Adipocyte (in vitro differentiated cells): ENCODE measurements around the gene SLC48A1.

Source experiments
- DNase-seq: peaks from one replicate; pipeline ENCODE4 v3.0.0-alpha.2; 2015; ENCODE audit warnings: low read depth
- H3K27me3 ChIP-seq: replicated peaks from 2 replicates; pipeline ENCODE4 v1.7.0; 2013; ENCODE audit warnings: mild to moderate bottlenecking, low read length, moderate library complexity; ENCODE audit not compliant: control insufficient read depth, insufficient read depth
- H3K36me3 ChIP-seq: 2 replicates; pipeline ENCODE4 v1.7.0; 2013; ENCODE audit warnings: low read length, mild to moderate bottlenecking, moderate library complexity; ENCODE audit not compliant: control insufficient read depth, insufficient read depth, severe bottlenecking
- H3K4me1 ChIP-seq: 2 replicates; pipeline ENCODE4 v1.7.0; 2013; ENCODE audit warnings: mild to moderate bottlenecking, low read length, moderate library complexity; ENCODE audit not compliant: control insufficient read depth, insufficient read depth
- H3K4me3 ChIP-seq: 2 replicates; pipeline ENCODE4 v1.7.0; 2013; ENCODE audit warnings: mild to moderate bottlenecking, low read length, moderate library complexity
- H3K9ac ChIP-seq: 2 replicates; pipeline ENCODE4 v1.7.0; 2013; ENCODE audit warnings: mild to moderate bottlenecking, low read length, moderate library complexity
- H3K9me3 ChIP-seq: 2 replicates; pipeline ENCODE4 v1.7.0; 2013; ENCODE audit warnings: mild to moderate bottlenecking, low read length, moderate library complexity; ENCODE audit not compliant: control insufficient read depth

SLC48A1 gene

DNA sequence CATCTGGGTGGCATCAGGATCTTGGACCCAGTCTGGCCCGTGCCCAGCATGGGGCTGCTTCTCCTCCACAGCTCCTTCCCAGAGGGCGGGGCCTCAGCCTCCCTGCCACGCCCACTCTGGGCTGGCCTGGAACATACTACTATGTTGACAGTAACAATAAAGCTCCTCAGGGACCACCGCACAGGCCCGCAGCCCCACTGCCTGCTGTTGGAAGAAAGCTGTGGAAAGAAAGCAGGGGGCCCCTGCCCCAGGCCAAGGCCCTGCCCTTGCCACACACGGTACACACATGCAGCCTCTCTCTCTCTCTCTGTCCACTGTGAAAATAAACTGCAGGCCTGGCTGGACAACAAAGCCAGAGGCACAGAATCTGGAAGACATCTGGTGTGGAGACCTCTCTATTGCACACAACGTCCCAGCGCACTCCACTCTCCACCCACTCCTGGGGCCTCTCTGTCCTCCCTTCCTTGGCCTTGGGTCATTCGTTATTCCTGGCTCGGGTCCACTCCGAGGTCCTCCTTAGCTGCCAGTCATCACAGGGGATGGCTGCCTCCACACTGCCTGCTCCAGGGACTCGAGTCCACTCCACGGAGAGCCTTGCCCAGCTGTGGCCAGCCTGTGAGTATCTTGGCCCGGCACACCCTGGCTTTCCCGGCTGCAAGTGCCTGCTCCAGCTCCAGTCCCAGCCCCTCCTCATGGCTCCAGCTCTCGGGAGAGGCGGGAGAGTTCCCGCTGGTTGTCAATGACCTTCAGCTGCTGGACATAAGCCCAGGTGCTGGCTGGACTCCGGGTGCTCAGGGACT is 36.0 kb upstream of the SLC48A1 start:
- Histone ChIP-seq H3K27me3 (no peaks in the 10 kb centered on the region), H3K9me3 (no peaks in the 10 kb centered on the region), H3K4me1 (peaks cover 23% of the 10 kb centered on the region), H3K4me3 (peak overlapping the region; percentile 52), H3K36me3 (no peaks in the 10 kb centered on the region), H3K9ac (peak overlapping the region; percentile 83)
- DNase-seq = peak; percentile 89

DNA sequence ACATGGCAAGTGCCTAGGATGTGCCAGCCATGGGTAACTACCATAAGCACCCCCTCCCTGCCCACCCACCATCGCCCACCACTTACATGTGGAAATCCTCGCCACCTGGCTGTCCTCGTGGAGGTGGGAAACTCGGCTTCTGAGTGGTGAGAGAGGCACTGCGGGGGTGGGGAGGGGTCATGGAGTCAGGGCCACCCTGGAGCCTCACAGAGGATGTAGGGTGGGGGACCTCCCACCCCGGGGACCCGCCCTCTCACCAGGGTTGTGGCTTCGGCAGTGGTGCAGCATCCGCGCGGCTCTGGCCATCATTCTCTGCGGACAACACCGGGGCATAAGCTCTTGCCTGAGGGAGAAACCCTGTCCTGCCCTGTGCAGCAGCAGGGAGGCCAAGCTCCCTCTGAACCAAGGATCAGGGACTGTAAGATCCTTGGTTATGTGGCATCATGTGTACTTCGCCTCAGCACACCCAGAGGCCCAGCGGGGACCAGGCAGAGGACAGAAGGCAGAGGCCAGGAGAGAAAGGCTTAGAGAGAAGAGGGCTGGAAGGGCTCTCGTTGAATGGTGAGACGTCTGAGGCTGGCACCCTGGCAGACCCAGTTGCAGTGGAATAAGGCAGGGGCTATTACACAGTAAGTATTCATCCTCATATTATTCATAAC is 35.0 kb upstream of the SLC48A1 start:
- Histone ChIP-seq H3K9me3 (no peaks in the 10 kb centered on the region), H3K4me1 (peaks cover 23% of the 10 kb centered on the region), H3K9ac (peak overlapping the region; percentile 83), H3K27me3 (peaks cover 4% of the 10 kb centered on the region), H3K36me3 (no peaks in the 10 kb centered on the region), H3K4me3 (no peak overlapping the region)
- DNase-seq = no peak

DNA sequence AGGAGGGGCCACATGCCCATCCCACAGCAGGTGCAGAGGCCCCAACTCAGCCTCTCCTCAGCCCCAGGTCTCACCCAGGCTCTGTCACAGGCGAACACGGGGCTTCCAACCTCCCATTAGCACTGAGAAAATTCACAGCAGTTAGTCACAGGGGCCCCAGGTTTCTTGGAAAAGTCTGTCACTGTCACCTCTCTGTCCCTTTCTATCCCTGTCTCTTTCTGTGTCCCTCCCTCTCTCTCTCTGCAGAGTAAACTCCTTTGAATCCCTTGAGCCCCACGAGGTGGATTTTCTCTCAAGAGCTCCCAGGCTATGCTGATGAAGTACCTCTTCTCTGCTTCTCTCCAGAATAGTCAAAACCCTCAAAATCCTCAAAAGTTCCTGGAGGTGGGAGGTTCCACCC is 33.7 kb upstream of the SLC48A1 start:
- Histone ChIP-seq H3K9ac (no peak overlapping the region), H3K4me1 (peaks cover 23% of the 10 kb centered on the region), H3K9me3 (no peaks in the 10 kb centered on the region), H3K27me3 (peaks cover 6% of the 10 kb centered on the region), H3K36me3 (no peaks in the 10 kb centered on the region), H3K4me3 (no peak overlapping the region)
- DNase-seq = no peak

DNA sequence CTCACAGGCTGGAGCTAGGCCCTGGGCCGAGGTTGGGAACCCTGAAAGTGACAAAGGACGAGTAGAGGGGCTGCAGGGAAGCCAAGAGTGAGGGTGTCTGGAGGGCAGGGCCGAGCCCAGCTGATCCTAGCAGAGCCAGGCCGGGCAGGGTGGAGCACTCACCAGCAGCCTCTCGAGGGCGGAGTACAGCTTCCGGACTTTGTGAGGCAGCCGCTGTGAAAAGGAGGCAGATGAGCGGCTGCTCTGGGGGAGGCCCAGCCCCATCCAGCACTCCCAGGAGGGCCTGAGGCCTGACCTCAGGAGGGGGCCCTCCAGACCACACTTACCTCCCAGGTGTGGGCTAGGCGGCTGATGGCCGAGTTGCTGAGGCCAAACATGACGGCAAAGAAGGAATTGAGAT is 33.1 kb upstream of the SLC48A1 start:
- Histone ChIP-seq H3K27me3 (peaks cover 12% of the 10 kb centered on the region), H3K9ac (no peak overlapping the region), H3K9me3 (no peaks in the 10 kb centered on the region), H3K4me3 (no peak overlapping the region), H3K36me3 (no peaks in the 10 kb centered on the region), H3K4me1 (peaks cover 23% of the 10 kb centered on the region)
- no peak for DNase-seq

DNA sequence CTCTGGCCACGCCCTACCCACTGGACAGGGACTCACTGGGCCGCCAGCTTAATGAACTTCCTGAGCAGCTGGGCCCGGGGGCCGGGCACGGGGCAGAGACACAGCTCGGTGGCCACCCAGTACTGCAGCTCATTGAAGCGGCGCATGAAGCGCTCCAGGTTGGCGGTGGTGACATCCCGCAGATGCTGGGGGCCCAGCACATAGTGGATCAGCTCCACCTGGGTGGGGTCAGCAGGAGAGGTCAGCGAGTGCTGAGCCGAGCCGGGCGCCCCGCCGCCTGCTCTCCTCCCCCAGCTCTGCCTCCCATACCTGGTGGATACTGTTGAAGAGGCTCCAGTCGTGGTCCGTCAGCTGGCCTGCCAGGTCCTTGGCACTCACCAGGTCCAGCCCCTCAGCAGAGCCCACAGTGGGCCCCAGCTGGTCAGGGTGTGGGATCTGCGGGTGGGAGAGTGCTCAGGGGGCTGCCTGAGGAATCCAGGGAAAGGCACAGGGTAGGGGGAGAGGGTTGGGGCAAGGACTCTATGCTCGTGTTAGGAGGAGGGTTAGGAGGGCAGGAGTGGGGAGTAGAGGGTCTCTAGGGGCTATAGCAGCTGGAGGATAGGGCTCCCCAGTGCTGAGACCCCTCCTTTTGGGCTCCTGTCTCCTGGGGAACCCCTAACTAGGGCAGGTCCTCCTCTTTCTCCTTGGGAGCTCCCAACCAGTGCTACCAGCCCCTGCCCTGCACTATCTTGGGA is 32.3 kb upstream of the SLC48A1 start:
- Histone ChIP-seq H3K4me3 (no peak overlapping the region), H3K9me3 (no peaks in the 10 kb centered on the region), H3K27me3 (peaks cover 20% of the 10 kb centered on the region), H3K9ac (no peak overlapping the region), H3K36me3 (no peaks in the 10 kb centered on the region), H3K4me1 (peaks cover 20% of the 10 kb centered on the region)
- no peak for DNase-seq

DNA sequence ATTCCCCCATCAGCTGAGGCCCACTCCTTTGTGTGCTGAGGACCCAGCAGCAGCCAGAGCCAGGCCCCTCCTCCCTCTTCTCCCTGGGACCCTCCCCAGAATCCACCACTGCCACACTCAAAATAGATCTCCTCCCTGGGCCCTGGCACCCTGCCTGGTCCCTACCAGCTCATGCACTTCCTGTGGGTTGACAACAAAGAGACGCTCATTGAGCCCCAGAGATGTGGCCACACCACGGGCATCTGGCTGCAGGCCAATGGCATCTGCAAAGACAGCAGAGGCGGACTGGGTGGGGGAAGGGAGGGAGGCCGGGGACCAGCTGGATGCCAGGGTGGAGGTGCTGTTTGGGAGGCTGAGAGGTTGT is 31.7 kb upstream of the SLC48A1 start:
- Histone ChIP-seq H3K4me1 (peaks cover 15% of the 10 kb centered on the region), H3K27me3 (peaks cover 22% of the 10 kb centered on the region), H3K36me3 (no peaks in the 10 kb centered on the region), H3K9me3 (no peaks in the 10 kb centered on the region), H3K4me3 (no peak overlapping the region), H3K9ac (no peak overlapping the region)
- peak; percentile 35 for DNase-seq

DNA sequence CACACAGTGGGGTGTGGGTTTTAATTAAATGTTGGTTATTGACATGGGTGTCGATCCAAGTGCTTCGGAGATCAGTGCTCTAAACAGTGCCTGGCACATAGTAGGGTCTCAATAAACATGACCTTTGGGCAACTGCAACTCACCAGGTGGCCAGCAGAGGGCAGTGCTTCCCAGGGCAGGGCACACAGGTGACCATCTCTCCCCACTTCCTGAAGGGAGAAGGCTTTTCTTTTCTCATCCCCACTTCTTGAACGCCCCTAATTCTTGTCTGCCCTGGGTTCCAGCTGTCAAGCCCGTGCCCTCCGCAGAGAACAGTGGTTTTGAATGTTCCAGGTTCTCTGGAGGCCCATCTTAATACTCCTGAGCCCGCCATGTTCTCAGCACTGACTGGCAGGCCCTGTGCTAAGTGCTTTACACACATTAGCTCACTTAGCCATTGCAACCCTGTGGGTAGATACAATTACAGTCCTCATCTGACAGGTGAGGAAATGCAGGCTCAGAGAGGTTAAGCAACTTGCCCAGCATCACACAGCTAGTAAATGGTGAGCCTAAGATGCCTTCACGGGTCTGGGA is 30.7 kb upstream of the SLC48A1 start:
- H3K27me3 ChIP-seq = peaks cover 22% of the 10 kb centered on the region
- peak; percentile 66 for DNase-seq

DNA sequence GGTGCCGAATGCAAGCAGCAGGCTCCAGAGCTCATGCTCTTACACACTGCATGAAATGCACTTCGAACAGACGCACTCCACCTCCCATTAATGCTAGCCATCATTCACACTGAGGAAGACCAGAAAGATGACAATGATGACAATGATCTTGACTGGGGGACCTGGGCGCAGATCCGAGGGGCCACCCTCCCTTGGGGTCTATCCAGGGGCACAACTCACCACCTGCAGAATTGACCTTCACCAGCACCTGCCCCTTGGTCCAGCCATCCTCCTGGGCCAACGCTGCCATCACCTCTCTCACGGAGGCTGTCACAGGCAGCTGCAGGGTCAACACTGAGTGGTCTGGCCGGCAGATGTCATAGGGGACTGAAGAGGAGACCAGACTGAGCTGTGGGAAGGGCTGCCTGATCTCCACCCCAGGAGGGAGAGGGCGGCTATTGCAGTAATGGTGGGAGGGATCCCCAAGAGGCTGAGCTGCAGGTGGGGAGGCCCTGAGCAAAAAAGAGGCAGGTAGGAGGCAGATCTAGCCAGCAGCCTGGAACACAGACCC is 29.7 kb upstream of the SLC48A1 start:
- Histone ChIP-seq H3K9me3 (no peaks in the 10 kb centered on the region), H3K36me3 (no peaks in the 10 kb centered on the region), H3K4me3 (no peak overlapping the region), H3K9ac (no peak overlapping the region), H3K4me1 (no peaks in the 10 kb centered on the region), H3K27me3 (peaks cover 22% of the 10 kb centered on the region)
- DNase-seq = no peak

More for the DNA sequence above, 30.7 kb upstream of the SLC48A1 start:
- Histone ChIP-seq H3K4me3 (no peak overlapping the region), H3K36me3 (no peaks in the 10 kb centered on the region), H3K9ac (no peak overlapping the region), H3K4me1 (peaks cover 5% of the 10 kb centered on the region), H3K9me3 (no peaks in the 10 kb centered on the region)

DNA sequence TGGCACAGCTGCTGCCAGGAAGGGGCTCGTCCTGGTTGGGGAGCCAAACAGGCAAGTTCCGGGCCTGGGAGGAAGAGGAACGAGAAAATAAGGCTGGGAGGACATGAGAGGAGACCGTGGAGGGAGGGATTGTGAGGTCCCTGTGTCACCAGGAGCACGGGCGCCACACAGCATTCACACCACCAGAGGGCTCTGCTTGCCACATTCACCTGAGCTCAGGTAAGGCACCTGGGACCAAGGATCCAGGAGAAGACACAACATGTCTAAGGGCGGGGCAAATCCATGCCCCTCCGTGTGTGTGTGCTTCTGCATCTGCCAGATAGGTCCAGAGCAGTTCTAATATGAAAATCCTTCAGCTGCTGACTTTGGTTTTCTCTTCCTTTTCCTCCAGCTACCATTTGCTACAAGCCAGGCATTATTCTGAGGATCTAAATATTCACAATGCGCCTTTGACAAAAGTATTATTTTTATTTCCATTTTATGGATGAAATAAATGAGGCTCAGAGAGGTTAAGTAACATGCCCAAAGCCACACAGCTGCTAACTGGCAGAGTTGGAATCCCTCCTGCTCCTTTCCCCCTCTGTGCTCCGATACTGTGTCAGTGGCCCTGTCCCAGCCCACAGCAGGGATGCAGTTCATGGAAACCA is 28.9 kb upstream of the SLC48A1 start:
- H3K9ac ChIP-seq = no peak overlapping the region
- no peaks in the 10 kb centered on the region for H3K9me3 ChIP-seq
- H3K4me1 ChIP-seq = no peaks in the 10 kb centered on the region
- H3K27me3 ChIP-seq = peaks cover 22% of the 10 kb centered on the region
- no peaks in the 10 kb centered on the region for H3K36me3 ChIP-seq
- DNase-seq = no peak
- no peak overlapping the region for H3K4me3 ChIP-seq

DNA sequence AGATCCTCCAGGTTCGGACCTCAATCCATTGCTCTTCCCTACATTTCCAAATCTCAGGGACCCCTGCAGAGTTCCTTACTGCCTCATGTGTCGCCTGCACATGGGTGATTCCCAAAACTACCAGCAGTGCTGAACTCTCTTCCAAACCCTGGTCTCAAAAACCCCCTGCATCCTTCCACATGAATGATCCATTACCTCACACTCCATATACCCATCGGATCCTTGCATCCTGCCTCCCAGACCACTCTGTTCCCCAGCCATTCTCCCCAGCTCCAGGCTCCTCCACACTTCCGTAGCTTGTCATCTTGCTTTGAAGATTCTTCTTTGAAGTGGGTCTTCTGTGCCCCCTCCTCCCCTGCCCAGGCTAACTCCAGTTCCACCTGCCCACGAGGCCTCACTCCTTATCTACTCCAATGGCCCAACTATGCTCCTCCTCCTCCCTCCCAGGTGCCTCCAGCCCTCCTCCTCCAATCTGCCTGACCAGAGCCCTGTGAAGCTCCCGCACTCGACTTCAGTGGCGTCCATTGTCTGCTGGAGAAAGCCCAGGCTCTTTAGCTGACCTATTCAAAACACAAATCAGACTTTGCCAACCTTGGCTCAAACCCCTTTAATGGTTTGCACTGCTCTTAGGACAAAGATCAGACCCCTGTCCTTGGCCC is 28.1 kb upstream of the SLC48A1 start:
- Histone ChIP-seq H3K9ac (no peak overlapping the region), H3K4me3 (no peak overlapping the region), H3K27me3 (peaks cover 22% of the 10 kb centered on the region), H3K4me1 (no peaks in the 10 kb centered on the region), H3K36me3 (no peaks in the 10 kb centered on the region), H3K9me3 (no peaks in the 10 kb centered on the region)
- no peak for DNase-seq
